IMR-90 (cell line): ENCODE measurements around the gene NOSTRIN.

Experiments
- NFE2L2 ChIP-seq: fragments of 150-350 bp; IDR thresholded peaks from 2 replicates; pipeline ENCODE4 v1.6.1; 2016; ENCODE audit warnings: low read depth, mild to moderate bottlenecking, low read length
- POLR2A ChIP-seq: IDR thresholded peaks from 2 replicates; pipeline ENCODE4 v1.6.1; 2012; ENCODE audit warnings: mild to moderate bottlenecking, low read depth, low read length
- RAD21 ChIP-seq: IDR thresholded peaks from 2 replicates; pipeline ENCODE4 v1.6.1; 2012; ENCODE audit warnings: low read length, improper control_type of control experiment
- TF ChIP-seq, protein P1 (sequence below): conservative IDR thresholded peaks from 2 replicates; pipeline ENCODE4 v1.5.1; 2012; ENCODE audit warnings: mild to moderate bottlenecking, low read depth, low read length, improper control_type of control experiment
- TF ChIP-seq, protein P2 (sequence below): fragments of 150-350 bp; IDR thresholded peaks from 2 replicates; pipeline ENCODE4 v1.6.1; 2017; ENCODE audit warnings: mild to moderate bottlenecking, antibody characterized with exemption, low read length, low read depth

DNA sequence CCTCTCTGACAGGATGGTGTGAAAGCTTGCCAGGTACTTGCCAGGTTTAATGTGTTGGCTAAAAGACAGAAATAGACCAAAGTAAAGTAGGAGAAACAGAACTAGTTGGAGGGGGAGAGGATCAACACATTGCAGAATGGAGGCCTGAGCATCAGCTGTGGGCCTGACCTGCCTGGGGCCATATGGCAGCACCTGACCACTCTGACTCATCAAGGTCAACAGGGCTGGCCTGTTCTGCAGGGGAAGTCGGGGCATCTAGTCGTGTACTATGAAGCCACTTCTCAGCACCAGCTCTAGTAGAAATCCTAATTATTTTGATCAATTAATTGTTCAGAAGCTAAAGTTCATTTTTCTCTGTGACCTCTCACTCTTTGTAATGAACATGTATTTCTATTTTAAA lies 35.8 kb upstream of the NOSTRIN start:
- TF ChIP-seq, protein P1, sequence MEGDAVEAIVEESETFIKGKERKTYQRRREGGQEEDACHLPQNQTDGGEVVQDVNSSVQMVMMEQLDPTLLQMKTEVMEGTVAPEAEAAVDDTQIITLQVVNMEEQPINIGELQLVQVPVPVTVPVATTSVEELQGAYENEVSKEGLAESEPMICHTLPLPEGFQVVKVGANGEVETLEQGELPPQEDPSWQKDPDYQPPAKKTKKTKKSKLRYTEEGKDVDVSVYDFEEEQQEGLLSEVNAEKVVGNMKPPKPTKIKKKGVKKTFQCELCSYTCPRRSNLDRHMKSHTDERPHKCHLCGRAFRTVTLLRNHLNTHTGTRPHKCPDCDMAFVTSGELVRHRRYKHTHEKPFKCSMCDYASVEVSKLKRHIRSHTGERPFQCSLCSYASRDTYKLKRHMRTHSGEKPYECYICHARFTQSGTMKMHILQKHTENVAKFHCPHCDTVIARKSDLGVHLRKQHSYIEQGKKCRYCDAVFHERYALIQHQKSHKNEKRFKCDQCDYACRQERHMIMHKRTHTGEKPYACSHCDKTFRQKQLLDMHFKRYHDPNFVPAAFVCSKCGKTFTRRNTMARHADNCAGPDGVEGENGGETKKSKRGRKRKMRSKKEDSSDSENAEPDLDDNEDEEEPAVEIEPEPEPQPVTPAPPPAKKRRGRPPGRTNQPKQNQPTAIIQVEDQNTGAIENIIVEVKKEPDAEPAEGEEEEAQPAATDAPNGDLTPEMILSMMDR = no peak
- TF ChIP-seq POLR2A (no peak), NFE2L2 (no peak), RAD21 (no peak)
- TF ChIP-seq, protein P2, sequence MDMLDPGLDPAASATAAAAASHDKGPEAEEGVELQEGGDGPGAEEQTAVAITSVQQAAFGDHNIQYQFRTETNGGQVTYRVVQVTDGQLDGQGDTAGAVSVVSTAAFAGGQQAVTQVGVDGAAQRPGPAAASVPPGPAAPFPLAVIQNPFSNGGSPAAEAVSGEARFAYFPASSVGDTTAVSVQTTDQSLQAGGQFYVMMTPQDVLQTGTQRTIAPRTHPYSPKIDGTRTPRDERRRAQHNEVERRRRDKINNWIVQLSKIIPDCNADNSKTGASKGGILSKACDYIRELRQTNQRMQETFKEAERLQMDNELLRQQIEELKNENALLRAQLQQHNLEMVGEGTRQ = no peak
